KMS-11 (cell line): ENCODE results near the gene NOS1AP.

Experiments used
- H2AFZ ChIP-seq: fragments of 200-600 bp; sonication (generic); 2 replicates; pipeline ENCODE4 v1.6.1; 2016; ENCODE audit warnings: antibody characterized with exemption, mixed run types, low read depth
- H3K27ac ChIP-seq: fragments of 200-600 bp; sonication (generic); 2 replicates; pipeline ENCODE4 v1.6.1; 2016; ENCODE audit warnings: mild to moderate bottlenecking, mixed run types
- H3K27me3 ChIP-seq: fragments of 200-600 bp; sonication (generic); 2 replicates; pipeline ENCODE4 v1.6.1; 2017; ENCODE audit warnings: mild to moderate bottlenecking, low read depth, mixed run types, moderate library complexity; ENCODE audit not compliant: insufficient read depth
- H3K36me3 ChIP-seq: fragments of 200-600 bp; sonication (generic); 2 replicates; pipeline ENCODE4 v1.6.1; 2017; ENCODE audit warnings: mild to moderate bottlenecking, mixed run types; ENCODE audit not compliant: insufficient read depth
- H3K4me1 ChIP-seq: fragments of 200-600 bp; sonication (generic); 2 replicates; pipeline ENCODE4 v1.6.1; 2016; ENCODE audit warnings: mild to moderate bottlenecking, low read depth, mixed run types; ENCODE audit not compliant: poor library complexity, severe bottlenecking
- H3K4me2 ChIP-seq: fragments of 200-600 bp; sonication (generic); 2 replicates; pipeline ENCODE4 v1.7.0; 2016; ENCODE audit warnings: mild to moderate bottlenecking, mixed run types
- H3K4me3 ChIP-seq: fragments of 200-600 bp; sonication (generic); IDR thresholded peaks from 2 replicates; pipeline ENCODE4 v1.6.1; 2017; ENCODE audit warnings: low read depth, low read length, mixed read lengths; ENCODE audit not compliant: insufficient read depth
- H3K79me2 ChIP-seq: fragments of 200-600 bp; sonication (generic); 2 replicates; pipeline ENCODE4 v1.6.1; 2016; ENCODE audit warnings: low read depth, mixed run types; ENCODE audit not compliant: insufficient read depth
- H3K9ac ChIP-seq: fragments of 200-600 bp; sonication (generic); 2 replicates; pipeline ENCODE4 v1.6.1; 2016; ENCODE audit warnings: mild to moderate bottlenecking, mixed run types
- H4K20me1 ChIP-seq: fragments of 200-600 bp; sonication (generic); 2 replicates; pipeline ENCODE4 v1.6.1; 2016; ENCODE audit warnings: mild to moderate bottlenecking, mixed run types; ENCODE audit not compliant: insufficient read depth
- CTCF ChIP-seq: fragments of 200-600 bp; sonication (generic); conservative IDR thresholded peaks from 2 replicates; pipeline ENCODE4 v1.6.1; 2017; ENCODE audit warnings: low read depth, mild to moderate bottlenecking, antibody characterized with exemption, low read length, moderate library complexity, mixed read lengths

NOS1AP gene

GRCh38 chr1:162384601-162385279, 315.2 kb downstream of the NOS1AP start:
- Histone ChIP-seq H4K20me1 (no peaks in the 10 kb centered on the region), H3K27me3 (no peaks in the 10 kb centered on the region), H3K4me2 (no peak overlapping the region), H3K79me2 (no peaks in the 10 kb centered on the region), H3K9ac (no peak overlapping the region), H3K27ac (no peak overlapping the region), H3K4me3 (no peak overlapping the region), H2AFZ (no peak overlapping the region), H3K36me3 (no peaks in the 10 kb centered on the region), H3K4me1 (no peaks in the 10 kb centered on the region)
- no peak for TF ChIP-seq CTCF

GRCh38 chr1:162385280-162385623, 315.8 kb downstream of the NOS1AP start:
- H3K27me3 ChIP-seq, result no peaks in the 10 kb centered on the region
- H3K4me2 ChIP-seq, result no peak overlapping the region
- H3K79me2 ChIP-seq, result no peaks in the 10 kb centered on the region
- no peak overlapping the region for H2AFZ ChIP-seq
- H3K9ac ChIP-seq, result no peak overlapping the region
- H3K36me3 ChIP-seq, result no peaks in the 10 kb centered on the region
- H3K4me3 ChIP-seq, result no peak overlapping the region
- no peaks in the 10 kb centered on the region for H3K4me1 ChIP-seq
- H4K20me1 ChIP-seq, result no peaks in the 10 kb centered on the region
- no peak for TF ChIP-seq CTCF
- H3K27ac ChIP-seq, result no peak overlapping the region

- Histone ChIP-seq H3K4me2 (no peak overlapping the region), H3K36me3 (no peaks in the 10 kb centered on the region), H4K20me1 (no peaks in the 10 kb centered on the region), H3K27ac (no peak overlapping the region), H3K4me1 (no peaks in the 10 kb centered on the region), H3K4me3 (no peak overlapping the region), H3K27me3 (no peaks in the 10 kb centered on the region), H3K79me2 (no peaks in the 10 kb centered on the region), H2AFZ (no peak overlapping the region), H3K9ac (no peak overlapping the region)
- TF ChIP-seq CTCF, result no peak
These were observed 316.2 kb downstream of the NOS1AP start for GRCh38 chr1:162385702-162386101.

- TF ChIP-seq CTCF, result no peak
- Histone ChIP-seq H3K4me2 (no peak overlapping the region), H3K79me2 (no peaks in the 10 kb centered on the region), H3K4me1 (no peaks in the 10 kb centered on the region), H3K9ac (no peak overlapping the region), H3K4me3 (no peak overlapping the region), H3K36me3 (no peaks in the 10 kb centered on the region), H3K27me3 (no peaks in the 10 kb centered on the region), H3K27ac (no peak overlapping the region), H4K20me1 (no peaks in the 10 kb centered on the region), H2AFZ (no peak overlapping the region)
These were observed 317.1 kb downstream of the NOS1AP start for GRCh38 chr1:162386292-162387225.
